GM21717 (cell line): ENCODE results near the gene HK3.

ENCODE experiments used
- ATAC-seq: cut with Tn5 transposase; IDR thresholded peaks from one replicate; pipeline ENCODE4 v1.9.1; 2021; ENCODE audit warnings: mild to moderate bottlenecking, moderate library complexity; ENCODE audit not compliant: unreplicated experiment

The HK3 gene

DNA sequence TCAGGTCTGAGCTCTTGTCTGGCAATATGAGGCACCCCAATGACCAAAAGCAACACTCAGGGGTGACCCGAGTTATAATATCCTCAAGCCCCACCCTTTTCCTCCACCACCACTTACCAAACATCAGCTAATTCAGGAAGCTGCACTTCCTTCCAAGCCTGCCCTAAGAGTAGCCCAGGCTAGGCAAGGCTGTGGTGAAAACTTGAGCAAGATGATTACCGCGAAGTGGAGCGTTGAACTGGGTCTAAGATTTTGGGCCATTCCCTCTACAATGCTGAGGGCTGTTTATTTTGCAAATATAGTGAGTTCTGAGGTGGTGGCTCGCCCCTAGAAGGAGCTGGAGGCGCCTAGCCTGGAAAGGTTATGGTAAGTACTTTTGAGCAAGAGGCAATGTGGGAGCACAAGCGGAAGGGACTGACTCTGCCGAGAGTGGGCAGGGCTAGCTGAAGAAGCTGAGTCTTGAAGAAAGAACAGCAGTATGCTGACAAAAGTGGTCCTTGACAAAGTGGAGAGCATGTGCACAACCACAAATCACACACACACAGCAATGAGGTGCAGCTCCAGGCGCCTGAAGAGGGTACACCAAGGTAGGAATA, at the start of gene HK3:
Gene HK3 (minus strand): TSS at position 51 of the 596 bp plus-strand sequence. CDS start 3,187 bp downstream, outside the sequence.
- ATAC-seq, result no peak

- ATAC-seq, result no peak
Observed at GRCh38 chr5:176948458-176948857, 49.3 kb upstream of the HK3 start.

DNA sequence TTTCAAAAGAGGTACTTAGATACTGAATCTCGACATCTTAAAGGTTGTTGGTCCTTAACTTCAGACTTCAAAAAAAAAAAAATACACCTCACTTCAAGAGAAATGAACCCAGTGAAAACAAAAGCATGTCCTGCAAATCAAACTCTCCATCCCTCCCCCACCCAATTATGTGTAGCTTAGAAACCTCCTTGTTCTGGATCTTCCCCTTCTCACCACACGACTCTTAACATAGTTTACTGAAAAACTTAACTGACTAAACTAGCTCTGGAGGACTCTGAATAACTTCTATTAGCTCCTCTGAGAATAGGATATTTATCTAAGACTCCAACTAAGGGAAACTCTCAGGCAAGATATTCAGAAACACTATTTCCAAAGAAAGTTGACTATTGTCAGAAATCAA, 48.7 kb upstream of the HK3 start:
- ATAC-seq, result no peak

DNA sequence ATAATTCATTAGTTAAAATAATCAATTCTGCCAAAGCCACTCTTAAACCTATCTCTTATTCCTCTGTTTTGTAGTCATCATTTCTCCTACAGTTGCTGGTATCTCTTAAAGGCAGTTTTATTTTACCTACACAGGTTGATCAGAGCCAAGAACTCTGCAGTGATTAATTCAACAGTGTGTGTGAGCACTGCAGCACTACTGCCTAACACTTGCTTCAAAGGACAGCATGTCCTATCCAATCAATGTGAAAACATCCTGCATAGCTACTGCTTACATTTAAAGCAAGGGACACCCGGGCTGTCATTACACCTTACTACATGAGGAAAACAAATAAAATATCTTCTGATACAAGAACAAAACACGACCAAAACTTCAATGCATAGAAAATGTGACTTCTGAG, 45.1 kb upstream of the HK3 start:
- ATAC-seq, result no peak

GRCh38 chr5:176943816-176944215, 44.7 kb upstream of the HK3 start:
- no peak for ATAC-seq

- no peak for ATAC-seq
Observed at GRCh38 chr5:176941951-176942350, 42.8 kb upstream of the HK3 start.

GRCh38 chr5:176938472-176938871, 39.3 kb upstream of the HK3 start:
- ATAC-seq, result no peak

GRCh38 chr5:176935017-176935416, 35.9 kb upstream of the HK3 start:
- ATAC-seq, result no peak

GRCh38 chr5:176934309-176934930, 35.3 kb upstream of the HK3 start:
- no peak for ATAC-seq

- ATAC-seq, result no peak
Observed at GRCh38 chr5:176929654-176930053, 30.5 kb upstream of the HK3 start.

GRCh38 chr5:176927562-176927961, 28.4 kb upstream of the HK3 start:
- ATAC-seq, result no peak

GRCh38 chr5:176922817-176923216, 23.7 kb upstream of the HK3 start:
- ATAC-seq, result no peak

GRCh38 chr5:176921714-176922113, 22.6 kb upstream of the HK3 start:
- no peak for ATAC-seq

DNA sequence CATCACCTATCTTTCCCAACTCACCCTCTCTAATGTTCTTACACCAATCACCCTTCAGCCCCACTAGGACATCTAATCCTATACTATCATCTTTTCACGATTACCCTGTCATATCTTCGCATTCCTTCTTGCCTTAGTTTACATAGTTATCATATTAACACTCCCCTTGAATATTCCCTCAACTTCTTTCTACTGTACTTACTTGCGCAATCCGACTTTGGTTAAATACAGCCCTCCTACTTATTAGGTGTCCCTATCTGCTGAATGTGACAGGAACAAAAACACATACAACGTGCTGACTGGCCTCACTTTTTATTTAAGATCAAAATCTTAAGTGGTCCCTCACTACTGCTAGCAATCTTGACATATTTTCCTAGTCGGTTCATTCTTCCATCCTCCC, 19.5 kb upstream of the HK3 start:
- ATAC-seq, result no peak

- no peak for ATAC-seq
Observed at GRCh38 chr5:176916337-176916736, 17.2 kb upstream of the HK3 start.

GRCh38 chr5:176915906-176916305, 16.8 kb upstream of the HK3 start:
- no peak for ATAC-seq

DNA sequence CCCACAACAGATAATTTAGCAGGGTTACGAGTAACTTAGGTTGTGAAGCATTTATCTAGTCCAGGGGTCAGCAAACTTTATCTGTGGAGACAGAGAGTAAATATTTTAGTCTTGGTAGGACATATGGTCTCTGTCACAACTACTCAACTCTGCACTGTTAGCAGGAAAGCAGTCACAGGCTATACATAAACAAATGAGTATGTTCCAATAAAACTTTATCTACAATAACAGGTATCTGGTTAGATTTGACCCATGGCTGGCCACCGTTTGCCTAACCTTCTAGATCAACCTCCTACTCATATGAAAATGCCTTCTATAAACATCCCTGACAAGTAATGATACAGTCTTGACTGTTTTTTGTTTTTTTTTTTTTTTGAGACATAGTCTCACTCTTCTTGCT, 13.0 kb upstream of the HK3 start:
- no peak for ATAC-seq

GRCh38 chr5:176908675-176909368, 9.7 kb upstream of the HK3 start:
- no peak for ATAC-seq

- no peak for ATAC-seq
Observed at GRCh38 chr5:176906796-176907195, 7.7 kb upstream of the HK3 start.

GRCh38 chr5:176906126-176906525, 7.0 kb upstream of the HK3 start:
- no peak for ATAC-seq

- ATAC-seq, result no peak
Observed at GRCh38 chr5:176904276-176904675, 5.1 kb upstream of the HK3 start.

- ATAC-seq, result no peak
Observed at GRCh38 chr5:176902911-176903664, 3.9 kb upstream of the HK3 start.
